ENCODE results near the gene ARID1A.
A peak's percentile ranks its signal among the peaks of the same experiment; 100 is the strongest.
"Not testable (repeated sequence)": the region's sequence is repeated elsewhere in the genome, so short reads cannot be mapped to it uniquely, and the experiment has no call there.

ARID1A gene

GRCh38 chr1:26695356-26696118 lies at the start of gene ARID1A:
ARID1A (plus strand) TSS chr1:26696015; CDS start chr1:26696404, 389 bp downstream.
- H3K27ac ChIP-seq, result peak within 1 kb of the TSS; percentile 100
- TF ChIP-seq CTCF (conservative IDR thresholded peaks at IDR 0.05), result no peak; the same call in 1 of the 2 replicates
- 0 out of 2 replicates have a peak, but pooled peaks have one; percentile 22 for TF ChIP-seq ZFX (IDR thresholded peaks at IDR 0.05)

GRCh38 chr1:26664802-26665201 lies 31.0 kb upstream of the ARID1A start:
- H3K27ac ChIP-seq, result no peak overlapping the region
- TF ChIP-seq CTCF (conservative IDR thresholded peaks at IDR 0.05) (no peak), ZFX (IDR thresholded peaks at IDR 0.05) (no peak)

GRCh38 chr1:26666855-26667254 lies 29.0 kb upstream of the ARID1A start:
- H3K27ac ChIP-seq, result no peak overlapping the region
- TF ChIP-seq CTCF (conservative IDR thresholded peaks at IDR 0.05) (no peak), ZFX (IDR thresholded peaks at IDR 0.05) (no peak)

GRCh38 chr1:26668106-26668786 lies 27.6 kb upstream of the ARID1A start:
- not testable (repeated sequence) for H3K27ac ChIP-seq

GRCh38 chr1:26677306-26678115 lies 18.3 kb upstream of the ARID1A start:
- TF ChIP-seq ZFX (IDR thresholded peaks at IDR 0.05) (no peak), CTCF (conservative IDR thresholded peaks at IDR 0.05) (peak; percentile 97)
- H3K27ac ChIP-seq, result no peak overlapping the region

GRCh38 chr1:26684763-26685508 lies 10.9 kb upstream of the ARID1A start:
- no peak for TF ChIP-seq CTCF (conservative IDR thresholded peaks at IDR 0.05)
- no peak overlapping the region for H3K27ac ChIP-seq

GRCh38 chr1:26686795-26687194 lies 9.0 kb upstream of the ARID1A start:
- no peak overlapping the region for H3K27ac ChIP-seq

More at GRCh38 chr1:26686795-26687194, 9.0 kb upstream of the ARID1A start:
- TF ChIP-seq ZFX (IDR thresholded peaks at IDR 0.05) (no peak), CTCF (conservative IDR thresholded peaks at IDR 0.05) (no peak)

Measured in C4-2B (cell line).